GM21423 (cell line): ENCODE results near the gene AKIRIN2.
"Not testable (repeated sequence)": the region's sequence is repeated elsewhere in the genome, so short reads cannot be mapped to it uniquely, and the experiment has no call there.

Source experiments
- ATAC-seq: cut with Tn5 transposase; IDR thresholded peaks from one replicate; pipeline ENCODE4 v1.9.1; 2021; ENCODE audit warnings: mild to moderate bottlenecking, moderate library complexity; ENCODE audit not compliant: unreplicated experiment

The AKIRIN2 gene

GRCh38 chr6:87690441-87690840, 11.6 kb downstream of the AKIRIN2 start:
- no peak for ATAC-seq

GRCh38 chr6:87687893-87688292, 14.1 kb downstream of the AKIRIN2 start:
- not testable (repeated sequence) for ATAC-seq

DNA sequence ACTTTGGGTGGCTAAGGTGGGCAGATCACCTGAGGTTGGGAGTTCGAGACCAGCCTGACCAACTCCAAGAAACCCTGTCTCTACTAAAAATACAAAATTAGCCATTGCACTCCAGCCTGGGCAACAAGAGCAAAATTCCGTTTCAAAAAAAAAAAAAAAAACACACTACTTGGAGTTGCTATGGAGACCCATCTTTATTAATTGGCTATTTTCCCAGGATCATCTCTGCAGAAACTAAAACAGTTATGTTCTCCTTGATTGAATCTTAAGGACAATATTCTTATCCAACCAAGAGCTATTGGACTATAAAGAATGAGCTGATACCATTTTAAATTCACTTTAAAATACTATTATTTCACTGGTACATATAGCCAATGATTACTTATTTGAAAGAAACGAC, 14.7 kb downstream of the AKIRIN2 start:
- ATAC-seq = no peak

- not testable (repeated sequence) for ATAC-seq
Measured at GRCh38 chr6:87686636-87687205, 15.3 kb downstream of the AKIRIN2 start.

DNA sequence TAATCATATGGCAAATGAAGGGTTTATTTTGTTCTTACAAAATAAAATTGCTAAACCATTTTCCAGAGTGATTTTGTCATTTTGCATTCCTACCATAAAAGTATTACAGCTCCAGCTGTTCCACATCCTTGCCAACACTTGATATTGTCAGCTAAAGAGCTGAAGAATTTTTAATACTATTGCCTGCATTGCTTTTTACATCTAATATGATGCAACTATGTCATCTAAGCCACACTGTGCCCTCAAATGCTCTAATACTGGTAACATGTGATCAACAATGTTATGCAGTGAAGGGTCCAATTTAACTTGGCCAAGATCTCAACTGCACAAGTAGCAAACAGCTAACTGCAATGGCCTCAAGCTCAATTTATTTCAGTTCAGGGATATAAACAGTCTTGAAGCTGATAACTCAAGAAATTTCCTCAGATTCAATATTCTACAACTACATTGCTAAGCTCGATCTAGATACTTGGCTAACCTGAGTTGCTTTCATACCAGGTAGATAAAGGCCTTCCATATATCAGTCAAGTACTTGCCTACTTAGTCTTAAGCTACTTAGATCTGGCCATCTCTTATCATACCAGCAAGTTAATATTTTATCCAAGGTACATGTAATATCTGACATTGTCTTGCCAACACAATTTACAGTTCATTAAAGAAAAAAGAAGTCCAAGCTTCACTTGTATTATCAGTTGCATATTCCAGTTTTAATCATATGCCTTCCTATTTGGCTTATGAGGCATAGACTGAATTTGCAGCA, 17.0 kb downstream of the AKIRIN2 start:
- ATAC-seq = no peak

GRCh38 chr6:87683890-87684289, 18.1 kb downstream of the AKIRIN2 start:
- ATAC-seq = no peak

- no peak for ATAC-seq
Measured at GRCh38 chr6:87682310-87682709, 19.7 kb downstream of the AKIRIN2 start.

DNA sequence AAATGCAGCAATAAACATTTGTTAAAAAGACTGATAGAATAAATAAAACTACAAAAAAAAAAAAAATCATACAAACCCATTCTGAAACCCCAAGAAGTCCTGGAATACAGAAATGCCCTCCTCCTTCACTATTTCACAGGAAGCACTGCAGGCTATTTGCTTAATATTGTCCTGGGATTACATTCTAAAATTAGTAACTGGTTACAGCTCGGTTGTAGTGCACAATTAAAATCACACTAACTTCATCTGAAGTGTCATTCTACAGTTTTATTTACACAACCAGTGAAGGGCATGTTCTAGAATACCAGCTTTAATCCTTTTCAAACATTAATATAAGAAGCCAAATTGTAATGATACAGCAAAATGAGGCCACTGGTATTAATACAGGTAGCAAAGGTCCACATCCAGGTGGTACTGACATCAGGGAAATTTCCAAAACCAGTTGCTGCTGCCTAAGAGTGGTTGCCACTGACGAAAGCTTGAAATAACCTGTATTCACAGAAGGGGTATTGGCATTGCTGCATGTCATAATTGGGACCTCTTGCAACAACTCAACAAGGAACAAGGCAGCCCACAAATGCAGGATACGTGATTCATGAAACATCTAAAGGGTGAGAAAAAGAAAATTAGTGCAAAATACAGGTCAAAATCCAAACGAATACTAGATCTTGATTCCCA, 26.9 kb downstream of the AKIRIN2 start:
- ATAC-seq = no peak

GRCh38 chr6:87674290-87674689, 27.7 kb downstream of the AKIRIN2 start:
- no peak for ATAC-seq

DNA sequence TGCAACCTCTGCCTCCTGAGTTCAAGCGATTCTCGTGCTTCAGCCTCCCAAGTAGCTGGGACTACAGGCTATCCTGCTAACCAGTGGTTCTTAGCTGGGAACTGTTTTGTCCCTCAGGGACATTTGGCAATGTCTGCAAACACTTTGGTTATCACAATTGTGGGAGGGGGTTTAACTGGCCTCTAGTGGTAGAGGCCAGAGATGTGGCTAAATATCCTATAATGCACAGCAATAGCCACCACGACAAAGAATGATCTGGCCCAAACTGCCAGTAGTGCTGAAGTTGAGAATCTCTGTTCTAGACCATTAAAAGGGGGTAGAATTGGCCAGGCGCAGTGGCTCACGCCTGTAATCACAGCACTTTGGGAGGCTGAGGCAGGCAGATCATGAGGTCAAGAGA, 28.8 kb downstream of the AKIRIN2 start:
- ATAC-seq = no peak

DNA sequence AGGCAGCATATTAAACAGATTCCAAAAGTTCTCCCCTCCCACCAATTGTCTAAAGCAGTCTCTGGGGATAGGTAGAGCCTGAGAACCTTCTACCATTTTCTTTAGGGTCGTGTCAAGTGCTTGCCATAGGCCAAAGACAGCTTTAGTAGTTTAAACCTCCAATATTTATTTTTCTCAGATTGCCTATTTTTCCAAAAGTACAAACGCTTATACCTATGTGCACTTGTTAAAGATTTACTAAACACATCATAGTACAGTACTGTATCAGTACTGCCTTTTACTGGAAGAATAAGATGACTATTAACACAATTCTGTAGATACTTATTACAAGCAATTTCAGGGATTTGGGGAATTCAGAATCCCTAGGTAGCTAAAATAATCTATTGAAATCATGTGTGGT, 29.4 kb downstream of the AKIRIN2 start:
- no peak for ATAC-seq

- ATAC-seq = no peak
Measured at GRCh38 chr6:87671555-87672029, 30.4 kb downstream of the AKIRIN2 start.

DNA sequence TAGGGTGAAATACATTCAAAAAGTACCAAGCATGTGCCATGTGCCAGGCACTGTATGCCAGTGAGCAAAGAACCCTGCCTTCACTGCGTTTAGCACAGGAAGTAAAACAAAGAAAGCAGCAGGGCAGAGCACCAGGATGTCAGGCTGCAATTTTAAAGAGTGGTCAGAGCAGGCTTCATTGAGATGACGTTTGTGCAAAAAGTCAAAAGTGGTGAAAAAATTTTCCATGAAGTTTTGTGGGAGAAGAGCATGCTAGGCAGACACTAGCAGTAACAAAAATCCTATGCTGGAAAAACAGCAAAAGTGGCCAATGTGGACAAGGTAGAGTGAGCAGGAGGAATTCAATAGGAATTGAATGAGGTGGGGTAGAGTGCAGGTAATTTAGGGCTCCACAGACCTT, 31.3 kb downstream of the AKIRIN2 start:
- no peak for ATAC-seq

- ATAC-seq = no peak
Measured at GRCh38 chr6:87669051-87669450, 33.0 kb downstream of the AKIRIN2 start.

DNA sequence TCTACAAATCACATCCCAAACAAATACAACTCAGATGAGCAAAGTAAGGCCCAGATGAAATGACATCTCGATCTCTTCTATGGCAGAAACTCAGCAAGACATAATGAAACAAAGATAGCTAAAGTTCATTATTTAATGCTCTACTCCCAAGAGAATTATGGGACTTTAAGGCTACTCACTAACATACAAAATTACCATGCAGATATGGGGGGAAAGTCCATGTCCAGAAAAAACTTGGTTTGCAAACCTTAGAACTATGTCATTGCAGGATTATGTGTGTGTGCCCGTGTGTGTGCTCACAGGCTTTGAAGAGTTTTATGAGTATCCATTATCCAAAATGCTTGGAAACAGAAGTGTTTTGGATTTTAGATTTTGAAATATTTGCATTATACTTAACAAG, 34.0 kb downstream of the AKIRIN2 start:
- no peak for ATAC-seq

DNA sequence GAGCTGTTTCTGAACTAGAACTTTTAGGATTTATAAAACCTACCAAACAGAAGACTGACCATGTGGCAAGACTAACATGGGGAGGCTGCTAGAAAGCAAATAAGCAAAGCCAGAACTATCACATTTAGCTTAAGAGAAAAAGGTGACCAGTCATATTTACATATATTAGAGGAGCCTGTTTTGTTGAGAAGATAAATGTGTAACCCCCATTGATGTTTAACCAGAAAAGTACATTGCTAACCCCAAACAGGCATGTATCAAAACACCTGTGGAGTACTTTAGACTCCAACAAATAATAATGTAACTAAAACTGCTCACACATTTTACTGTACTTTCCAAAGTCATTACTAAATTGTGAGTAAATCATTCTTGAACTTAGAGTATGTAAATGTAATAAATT, 35.0 kb downstream of the AKIRIN2 start:
- peak; percentile 49 for ATAC-seq

DNA sequence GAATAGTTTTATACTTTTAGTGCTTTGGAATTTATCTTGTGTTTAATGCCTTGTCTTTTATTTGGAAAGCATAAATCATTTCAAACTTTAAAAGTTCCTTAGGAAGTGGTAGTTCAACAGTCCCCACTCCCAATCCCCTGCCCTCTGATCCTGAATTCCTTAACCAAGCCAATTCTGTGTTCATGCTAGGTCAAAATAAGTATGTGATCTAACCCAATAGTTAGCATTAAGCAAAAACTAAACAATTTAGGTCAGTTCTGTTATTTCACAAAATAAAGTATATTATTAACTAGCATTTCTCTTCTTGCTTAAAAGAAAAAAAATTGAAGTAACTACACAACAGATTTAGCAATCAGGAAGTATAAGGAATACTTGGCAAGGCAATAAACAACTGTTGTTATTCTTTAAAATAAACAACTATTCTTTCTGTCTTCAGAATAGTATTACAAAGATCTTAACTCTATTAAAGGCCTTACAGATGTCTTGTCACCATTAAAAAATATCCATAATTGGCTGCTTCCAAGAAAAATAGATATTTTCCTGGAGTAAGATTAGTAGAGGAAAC, 37.0 kb downstream of the AKIRIN2 start:
- ATAC-seq = no peak

DNA sequence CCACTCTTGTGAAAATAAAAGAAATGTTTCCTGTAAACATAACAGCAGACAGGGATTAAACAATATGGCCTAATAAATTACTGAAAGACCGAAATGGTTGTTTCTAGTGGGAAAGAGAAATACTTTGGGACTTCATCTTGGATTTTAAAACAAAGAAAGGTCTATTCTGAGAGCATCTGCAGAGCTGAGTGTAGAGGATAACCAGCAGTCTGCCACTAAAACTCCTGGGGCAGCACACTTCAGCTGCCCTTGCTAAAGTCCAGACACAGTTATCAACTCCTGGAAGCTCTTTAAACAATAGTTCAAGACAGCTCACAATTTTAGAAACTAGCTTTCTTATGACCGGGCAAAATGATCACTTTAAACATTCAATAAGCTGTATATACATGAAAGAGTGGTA, 38.6 kb downstream of the AKIRIN2 start:
- no peak for ATAC-seq

DNA sequence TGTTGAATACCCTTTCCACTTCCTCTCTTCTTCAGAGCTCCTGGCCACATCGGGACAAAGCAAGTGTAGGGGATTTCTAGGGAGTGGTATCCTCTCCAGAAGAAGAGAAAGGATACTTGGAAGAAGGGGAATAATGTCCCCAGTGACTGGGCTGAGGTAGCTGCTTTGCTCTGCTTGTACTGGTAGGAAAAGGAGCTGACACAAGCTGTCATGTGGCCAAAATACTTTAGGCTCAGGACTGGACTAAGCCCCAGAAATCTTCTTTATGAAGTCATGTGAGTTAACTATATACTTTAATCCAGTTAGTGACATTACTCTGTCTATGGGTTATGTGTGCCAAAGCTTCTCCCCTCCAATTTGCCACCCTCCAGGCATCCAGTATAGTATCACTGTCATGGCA, 40.5 kb downstream of the AKIRIN2 start:
- ATAC-seq = no peak

DNA sequence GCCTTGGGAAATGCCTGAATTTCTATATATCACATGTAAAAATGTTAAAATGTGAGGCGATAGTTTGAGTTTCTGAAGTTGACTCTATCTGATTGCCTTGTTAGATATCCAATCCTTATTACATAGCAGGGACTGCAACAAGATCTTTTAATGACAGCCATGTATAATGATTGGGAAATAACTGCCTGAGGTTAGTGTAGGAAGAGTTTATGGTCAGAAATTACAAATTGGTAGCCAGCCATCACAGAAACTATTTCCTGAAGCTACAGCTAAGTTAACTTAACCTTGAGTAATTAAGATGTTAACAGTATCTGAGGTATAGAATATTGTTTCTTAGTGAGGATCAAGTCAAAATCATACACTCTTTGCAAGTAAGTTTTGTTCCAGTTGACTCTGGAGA, 41.0 kb downstream of the AKIRIN2 start:
- no peak for ATAC-seq

GRCh38 chr6:87660226-87660911, 41.7 kb downstream of the AKIRIN2 start:
- no peak for ATAC-seq
